Inflammatory macrophage treated with lipopolysaccharide for 1 hour (primary cell): Measurements from ENCODE around the gene SGO2.
"Not testable (repeated sequence)": the region's sequence is repeated elsewhere in the genome, so short reads cannot be mapped to it uniquely, and the experiment has no call there.

Experiments
- DNase-seq, 2 donors: peaks; one replicate each; pipeline ENCODE4 v3.0.0-alpha.2; 2020 to 2022

SGO2 gene

GRCh38 chr2:200523158-200523557, 2.8 kb upstream of the SGO2 start:
- no peak for DNase-seq

- DNase-seq: no peak
These were observed 2.4 kb upstream of the SGO2 start for GRCh38 chr2:200523604-200524003.

- DNase-seq: no peak
These were observed 941 bp upstream of the SGO2 start for GRCh38 chr2:200525066-200525465.

- no peak for DNase-seq
These were observed 491 bp upstream of the SGO2 start for GRCh38 chr2:200525551-200525881.

- no peak for DNase-seq
These were observed 2.2 kb downstream of the SGO2 start for GRCh38 chr2:200528228-200528627.

- no peak for DNase-seq
These were observed 7.7 kb downstream of the SGO2 start for GRCh38 chr2:200533754-200534153.

GRCh38 chr2:200534572-200534971, 8.6 kb downstream of the SGO2 start:
- no peak for DNase-seq

- no peak for DNase-seq
These were observed 12.1 kb downstream of the SGO2 start for GRCh38 chr2:200538139-200538538.

GRCh38 chr2:200540793-200541192, 14.8 kb downstream of the SGO2 start:
- DNase-seq: no peak

- DNase-seq: not testable (repeated sequence)
These were observed 40.6 kb downstream of the SGO2 start for GRCh38 chr2:200566596-200566995.

GRCh38 chr2:200567932-200568331, 41.9 kb downstream of the SGO2 start:
- no peak for DNase-seq

- peak; percentile 7 to 57 for DNase-seq
These were observed 50.0 kb downstream of the SGO2 start for GRCh38 chr2:200575957-200576356.

- no peak for DNase-seq
These were observed 51.0 kb downstream of the SGO2 start for GRCh38 chr2:200577027-200577426.

GRCh38 chr2:200578778-200579177, 52.8 kb downstream of the SGO2 start:
- DNase-seq: peak; percentile 29 to 64

- DNase-seq: no peak
These were observed 58.6 kb downstream of the SGO2 start for GRCh38 chr2:200584639-200585038.

GRCh38 chr2:200585340-200585729, 59.3 kb downstream of the SGO2 start:
- no peak for DNase-seq

GRCh38 chr2:200585730-200586643, 60.0 kb downstream of the SGO2 start, which contains the start of gene AOX1:
AOX1 (plus strand) TSS chr2:200586014; CDS start chr2:200586109, 95 bp downstream.
- peak in 1 of 2 donors; percentile 5 for DNase-seq

- DNase-seq: no peak
These were observed 60.6 kb downstream of the SGO2 start for GRCh38 chr2:200586644-200586975.

GRCh38 chr2:200587007-200587616, 61.1 kb downstream of the SGO2 start:
- no peak for DNase-seq

GRCh38 chr2:200588076-200588678, 62.2 kb downstream of the SGO2 start:
- DNase-seq: no peak

- DNase-seq: no peak
These were observed 64.1 kb downstream of the SGO2 start for GRCh38 chr2:200590090-200590489.

GRCh38 chr2:200591308-200591707, 65.3 kb downstream of the SGO2 start:
- no peak for DNase-seq

GRCh38 chr2:200592406-200593075, 66.5 kb downstream of the SGO2 start:
- DNase-seq: no peak

GRCh38 chr2:200593905-200594304, 67.9 kb downstream of the SGO2 start:
- DNase-seq: no peak
